NB4 (cell line): Measurements from ENCODE around the gene GNAI1.
"Not testable (repeated sequence)": the region's sequence is repeated elsewhere in the genome, so short reads cannot be mapped to it uniquely, and the experiment has no call there.

Experiments
- DNase-seq: peaks from one replicate; pipeline ENCODE4 v3.0.0; 2010; ENCODE audit warnings: low read depth
- H3K4me3 ChIP-seq: one replicate; pipeline ENCODE4 v1.5.1; 2011; ENCODE audit warnings: mild to moderate bottlenecking, low read depth, low read length, moderate library complexity
- CTCF ChIP-seq: IDR thresholded peaks from one replicate; pipeline ENCODE4 v1.5.1; 2012; ENCODE audit warnings: low read depth, low read length
- MAX ChIP-seq: IDR thresholded peaks from 2 replicates; pipeline ENCODE4 v1.6.1; 2011; ENCODE audit warnings: low read depth, low read length
- MYC ChIP-seq: IDR thresholded peaks from 2 replicates; pipeline ENCODE4 v1.6.1; 2011; ENCODE audit warnings: low read depth, low read length
- POLR2A ChIP-seq: IDR thresholded peaks from 2 replicates; pipeline ENCODE4 v1.6.1; 2011; ENCODE audit warnings: mild to moderate bottlenecking; ENCODE audit not compliant: insufficient read length; ENCODE audit errors: extremely low read depth

Gene GNAI1

GRCh38 chr7:80147543-80148391, 13.1 kb downstream of the GNAI1 start:
- no peak for TF ChIP-seq POLR2A
- no peak for TF ChIP-seq CTCF
- TF ChIP-seq MAX, result no peak
- TF ChIP-seq MYC, result no peak
- no peak overlapping the region for H3K4me3 ChIP-seq
- DNase-seq, result no peak

GRCh38 chr7:80150611-80151273, 16.1 kb downstream of the GNAI1 start:
- TF ChIP-seq MYC, result no peak
- H3K4me3 ChIP-seq, result no peak overlapping the region
- DNase-seq, result no peak

GRCh38 chr7:80151274-80151665, 16.6 kb downstream of the GNAI1 start:
- DNase-seq, result no peak
- H3K4me3 ChIP-seq, result no peak overlapping the region

GRCh38 chr7:80153446-80153845, 18.8 kb downstream of the GNAI1 start:
- TF ChIP-seq MAX (no peak), POLR2A (no peak), MYC (no peak), CTCF (no peak)

More at GRCh38 chr7:80151274-80151665, 16.6 kb downstream of the GNAI1 start:
- no peak for TF ChIP-seq MAX
- no peak for TF ChIP-seq CTCF
- TF ChIP-seq POLR2A, result no peak
- TF ChIP-seq MYC, result no peak

GRCh38 chr7:80154656-80155333, 20.2 kb downstream of the GNAI1 start:
- DNase-seq, result no peak
- H3K4me3 ChIP-seq, result no peak overlapping the region
- TF ChIP-seq MYC (no peak), MAX (no peak), CTCF (no peak), POLR2A (no peak)

More at GRCh38 chr7:80153446-80153845, 18.8 kb downstream of the GNAI1 start:
- no peak overlapping the region for H3K4me3 ChIP-seq
- no peak for DNase-seq

- no peak overlapping the region for H3K4me3 ChIP-seq
- no peak for DNase-seq
- TF ChIP-seq CTCF (no peak), MYC (no peak), POLR2A (no peak), MAX (no peak)
These were observed 20.7 kb downstream of the GNAI1 start for GRCh38 chr7:80155374-80155773.

GRCh38 chr7:80157770-80158169, 23.1 kb downstream of the GNAI1 start:
- DNase-seq, H3K4me3 ChIP-seq: not testable (repeated sequence)
